Coronary artery (tissue), 2 donors: ENCODE measurements around the gene LENG8.
"Not testable (repeated sequence)": the region's sequence is repeated elsewhere in the genome, so short reads cannot be mapped to it uniquely, and the experiment has no call there.

Experiments
- DNase-seq: peaks from one replicate; pipeline ENCODE4 v3.0.0-alpha.2; 2017; ENCODE audit warnings: low spot score
- H3K27ac ChIP-seq, 2 donors: fragments of 200-600 bp; sonication (generic); one replicate each; pipeline ENCODE4 v1.5.1; 2016 to 2019
- H3K4me3 ChIP-seq: fragments of 200-600 bp; sonication (generic); 2 replicates; pipeline ENCODE4 v1.5.1; 2016; ENCODE audit warnings: mild to moderate bottlenecking, moderate library complexity
- TF ChIP-seq, protein P1 (sequence below): fragments of 200-600 bp; sonication (generic); IDR thresholded peaks from one replicate; pipeline ENCODE4 v1.5.1; 2019; ENCODE audit warnings: antibody characterized with exemption

The LENG8 gene

DNA sequence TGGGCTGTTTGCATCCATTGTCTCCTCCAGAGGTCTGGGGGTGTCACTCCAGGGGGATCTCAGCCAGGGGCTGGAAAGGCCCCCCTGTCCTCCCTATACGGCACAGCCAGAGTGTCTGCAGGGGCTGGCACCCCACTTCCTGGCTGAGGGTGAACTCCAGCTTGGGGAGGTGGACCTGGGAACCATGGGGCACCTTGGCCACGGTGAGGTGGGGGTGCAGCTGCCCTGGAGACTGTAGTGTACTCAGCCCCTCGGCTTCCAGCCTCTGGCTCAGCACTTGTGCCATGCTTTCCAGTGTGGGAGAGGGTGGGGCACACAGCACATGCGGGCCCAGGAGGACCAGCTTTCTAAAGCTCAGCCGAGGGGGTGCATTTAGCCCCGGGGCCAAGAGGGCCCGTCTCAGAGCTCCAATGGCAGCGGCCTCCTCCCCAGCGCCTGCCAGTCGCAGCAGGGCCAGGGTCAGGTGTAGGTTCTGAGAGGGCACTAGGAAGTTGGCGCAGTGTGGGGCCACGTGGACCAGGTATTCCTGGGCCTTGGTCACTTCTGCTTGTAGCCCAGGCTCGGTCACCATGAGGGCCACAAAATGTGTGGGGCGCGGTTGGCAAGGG lies 13.2 kb downstream of the LENG8 start:
- peak overlapping the region; percentile 88 to 100 for H3K27ac ChIP-seq
- DNase-seq = no peak
- H3K4me3 ChIP-seq = peak overlapping the region; percentile 90
- TF ChIP-seq, protein P1, sequence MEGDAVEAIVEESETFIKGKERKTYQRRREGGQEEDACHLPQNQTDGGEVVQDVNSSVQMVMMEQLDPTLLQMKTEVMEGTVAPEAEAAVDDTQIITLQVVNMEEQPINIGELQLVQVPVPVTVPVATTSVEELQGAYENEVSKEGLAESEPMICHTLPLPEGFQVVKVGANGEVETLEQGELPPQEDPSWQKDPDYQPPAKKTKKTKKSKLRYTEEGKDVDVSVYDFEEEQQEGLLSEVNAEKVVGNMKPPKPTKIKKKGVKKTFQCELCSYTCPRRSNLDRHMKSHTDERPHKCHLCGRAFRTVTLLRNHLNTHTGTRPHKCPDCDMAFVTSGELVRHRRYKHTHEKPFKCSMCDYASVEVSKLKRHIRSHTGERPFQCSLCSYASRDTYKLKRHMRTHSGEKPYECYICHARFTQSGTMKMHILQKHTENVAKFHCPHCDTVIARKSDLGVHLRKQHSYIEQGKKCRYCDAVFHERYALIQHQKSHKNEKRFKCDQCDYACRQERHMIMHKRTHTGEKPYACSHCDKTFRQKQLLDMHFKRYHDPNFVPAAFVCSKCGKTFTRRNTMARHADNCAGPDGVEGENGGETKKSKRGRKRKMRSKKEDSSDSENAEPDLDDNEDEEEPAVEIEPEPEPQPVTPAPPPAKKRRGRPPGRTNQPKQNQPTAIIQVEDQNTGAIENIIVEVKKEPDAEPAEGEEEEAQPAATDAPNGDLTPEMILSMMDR = no peak

DNA sequence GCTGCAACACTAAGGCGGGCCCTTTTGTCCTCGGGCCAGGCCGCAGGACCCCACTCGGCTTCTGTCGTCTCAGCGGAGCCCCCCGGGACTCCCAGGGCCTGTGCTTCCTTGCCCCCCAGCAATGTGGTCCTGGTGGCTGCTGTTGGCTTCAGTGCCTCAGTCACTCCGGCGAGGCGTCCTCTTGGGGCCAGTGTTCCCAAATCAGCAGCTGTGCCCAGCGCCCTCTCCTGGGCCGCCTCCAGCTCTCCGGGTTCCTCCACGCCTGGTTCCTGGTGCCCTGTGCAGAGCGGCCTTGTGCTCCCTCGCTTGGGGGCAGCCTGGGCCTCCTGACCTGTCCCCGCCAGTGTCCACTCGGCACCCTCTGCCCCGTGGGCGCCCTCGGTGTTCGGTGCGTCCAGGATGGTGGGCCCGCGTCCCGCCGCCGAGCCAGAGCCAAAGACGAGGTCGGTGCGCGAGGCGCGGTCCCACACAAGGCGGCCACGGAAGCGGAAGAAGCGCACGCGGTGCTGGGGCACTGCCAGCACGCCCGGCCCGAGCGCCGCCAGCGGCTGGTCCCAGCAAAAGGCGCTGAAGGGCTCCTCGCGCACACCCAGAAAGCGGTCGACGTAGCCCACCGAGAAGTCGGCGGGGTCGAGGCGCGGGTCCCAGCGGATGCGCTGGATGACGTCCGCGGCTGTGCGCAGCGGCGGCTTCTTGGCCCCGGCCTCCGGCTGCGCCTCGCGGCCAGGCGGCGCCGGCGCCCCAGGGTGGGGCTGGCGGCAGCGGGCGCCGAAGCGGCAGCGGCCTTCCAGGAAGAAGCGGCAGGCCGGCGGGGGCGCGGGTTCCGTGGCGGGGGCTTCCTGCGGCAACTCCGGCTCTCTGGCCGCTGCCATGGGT lies 13.9 kb downstream of the LENG8 start:
- peak overlapping the region; percentile 90 for H3K4me3 ChIP-seq
- peak; percentile 92 for DNase-seq
- peak overlapping the region; percentile 88 to 100 for H3K27ac ChIP-seq
- TF ChIP-seq, protein P1 = no peak

DNA sequence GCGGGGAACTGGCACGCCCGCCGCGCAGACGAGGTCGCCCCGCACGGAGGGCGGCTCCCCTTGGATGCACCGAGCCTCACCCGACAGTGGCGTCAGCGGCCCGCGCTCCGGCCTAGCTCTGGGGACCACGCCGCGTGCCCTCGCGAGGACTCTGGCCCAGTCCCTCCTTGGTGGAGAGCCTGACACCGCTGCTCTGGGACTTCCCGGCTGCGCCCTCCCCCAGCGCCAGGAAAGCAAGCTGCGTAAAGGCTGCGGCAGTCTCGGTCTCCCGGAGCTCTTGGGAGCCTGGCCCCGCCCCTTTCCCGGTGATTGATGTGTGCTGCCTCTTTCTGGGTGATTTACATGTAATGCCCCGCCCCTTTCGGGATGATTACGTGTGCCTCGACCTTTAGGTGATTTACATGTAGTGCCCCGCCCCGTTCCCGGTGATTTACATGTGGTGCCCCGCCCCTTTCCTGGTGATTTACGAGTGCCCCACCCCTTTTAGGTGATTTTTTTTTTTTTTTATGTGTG lies 14.6 kb downstream of the LENG8 start, which contains the start of gene LENG9:
Gene LENG9, minus strand, starts transcription at position 248 of the 513 bp plus-strand sequence. CDS start 252 bp downstream, outside the sequence.
- H3K4me3 ChIP-seq = peak within 1 kb of the TSS; percentile 90
- TF ChIP-seq, protein P1 = no peak
- peak; percentile 99 for DNase-seq
- peak within 1 kb of the TSS; percentile 88 to 100 for H3K27ac ChIP-seq

DNA sequence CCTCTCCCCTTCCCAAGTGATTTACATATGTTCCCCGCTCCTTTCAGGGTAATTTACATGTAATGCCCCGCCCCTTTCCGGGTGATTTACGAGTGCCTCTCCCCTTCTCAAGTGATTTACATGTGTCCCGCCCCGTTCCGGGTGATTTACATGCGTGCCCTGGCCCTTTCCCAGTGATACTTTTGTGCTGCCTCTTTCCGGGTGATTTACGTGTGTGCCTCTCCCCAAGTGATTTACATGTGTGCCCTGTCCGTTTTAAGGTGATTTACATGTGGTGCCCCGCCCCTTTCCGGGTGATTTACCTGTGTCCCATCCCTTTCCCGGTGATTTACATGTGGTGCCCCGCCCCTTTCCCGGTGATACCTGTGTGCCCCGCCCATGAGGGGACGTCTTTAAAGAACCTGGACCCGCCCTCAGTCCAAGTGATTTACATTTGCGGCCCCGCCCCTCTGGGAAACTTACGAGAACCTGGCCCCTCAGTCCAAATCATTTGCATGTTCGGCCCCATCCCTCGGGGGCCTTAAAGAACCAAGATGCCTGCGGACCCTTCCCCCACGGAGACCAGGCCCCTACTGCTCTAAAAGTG lies 15.1 kb downstream of the LENG8 start:
- DNase-seq = peak; percentile 93
- H3K27ac ChIP-seq = peak overlapping the region; percentile 88 to 100
- TF ChIP-seq, protein P1 = no peak
- H3K4me3 ChIP-seq = peak overlapping the region; percentile 90

DNA sequence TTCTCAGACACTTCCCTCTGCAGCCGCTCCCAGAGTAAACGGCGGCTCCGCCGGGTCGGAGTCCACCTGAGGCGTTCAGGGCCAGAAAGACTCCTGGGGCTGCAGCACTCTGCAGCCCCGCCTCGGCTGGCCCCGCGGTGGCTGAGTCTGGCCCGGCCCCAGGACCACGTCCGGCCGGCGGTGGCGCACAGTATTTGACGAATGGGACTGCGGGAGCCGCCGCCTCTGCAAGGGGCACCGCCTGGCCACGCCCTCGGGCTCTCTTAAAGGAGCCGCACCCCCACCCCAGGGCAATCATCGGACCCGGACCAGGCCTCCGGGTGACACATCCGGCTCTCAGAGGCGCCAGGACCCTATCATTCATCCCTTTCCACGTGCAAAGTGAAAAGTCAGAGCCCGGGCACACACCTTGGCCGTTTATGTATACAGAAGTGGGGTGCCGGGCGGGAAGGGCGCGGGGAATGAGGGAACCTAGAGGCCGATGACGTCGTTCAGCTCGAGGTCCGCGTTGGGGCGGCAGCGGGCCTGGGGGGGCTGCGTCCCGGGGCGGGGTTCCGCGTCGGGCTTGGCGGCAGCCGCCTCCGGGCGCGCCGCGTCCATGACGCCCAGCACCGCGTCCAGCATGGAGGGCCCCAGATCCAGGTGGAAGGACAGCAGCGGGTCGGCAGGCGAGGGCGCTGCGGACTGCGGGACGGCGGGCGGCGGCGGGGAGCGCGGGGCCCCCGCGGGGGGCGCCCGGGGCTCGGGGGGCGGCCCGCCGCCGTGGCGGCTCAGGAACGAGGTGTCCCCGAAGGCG lies 15.8 kb downstream of the LENG8 start:
- TF ChIP-seq, protein P1 = no peak
- Histone ChIP-seq H3K27ac (peak overlapping the region; percentile 88 to 100), H3K4me3 (peak overlapping the region; percentile 90)
- peak; percentile 95 for DNase-seq

DNA sequence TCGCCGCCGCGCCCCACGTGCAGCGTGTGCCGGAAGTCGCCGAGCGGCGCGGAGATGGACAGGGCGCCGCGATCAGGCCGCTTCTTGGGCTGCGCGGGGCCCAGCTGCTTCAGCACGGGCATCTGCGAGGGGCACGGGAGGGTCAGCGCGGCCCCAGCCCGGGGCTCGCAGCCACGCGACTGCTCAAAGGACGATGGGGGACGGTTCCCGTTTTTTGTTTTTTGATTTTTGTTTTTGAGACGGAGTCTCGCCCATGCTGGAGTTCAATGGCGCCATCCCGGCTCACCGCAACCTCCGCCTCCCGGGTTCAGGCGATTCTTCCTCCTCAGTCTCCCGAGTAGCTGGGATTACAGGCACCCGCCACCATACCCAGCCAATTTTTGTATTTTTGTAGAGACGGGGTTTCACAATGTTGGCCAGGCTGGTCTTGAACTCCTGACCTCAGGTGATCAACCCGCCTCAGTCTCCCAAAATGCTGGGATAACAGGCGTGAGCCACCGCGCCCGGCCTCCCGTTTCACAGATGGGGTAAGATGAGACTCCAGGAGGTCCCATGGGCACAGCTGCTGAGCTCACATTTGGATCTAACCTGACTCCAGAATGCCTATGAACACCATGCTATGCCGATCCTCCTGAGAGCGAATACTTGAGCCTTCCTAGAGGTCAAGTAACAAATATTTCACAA lies 16.6 kb downstream of the LENG8 start:
- peak; percentile 78 for DNase-seq

DNA sequence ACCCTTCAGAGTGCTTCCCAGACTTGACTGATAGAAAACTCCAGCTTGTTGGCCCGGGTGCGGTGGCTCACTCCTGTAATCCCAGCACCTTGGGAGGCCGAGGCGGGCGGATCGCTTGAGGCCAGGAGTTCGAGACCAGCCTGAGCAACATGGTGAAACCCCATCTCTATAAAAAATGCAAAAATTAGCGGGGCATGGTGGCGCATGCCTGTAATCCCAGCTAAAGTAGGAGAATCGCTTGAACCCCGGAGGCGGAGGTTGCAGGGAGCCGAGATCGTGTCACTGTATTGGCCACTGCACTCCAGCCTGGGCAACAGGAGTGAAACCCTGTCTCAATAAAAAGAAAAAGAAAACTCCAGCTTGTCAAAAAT lies 17.1 kb downstream of the LENG8 start:
- H3K4me3 ChIP-seq, H3K27ac ChIP-seq, DNase-seq: not testable (repeated sequence)

More for the DNA sequence above, 16.6 kb downstream of the LENG8 start:
- Histone ChIP-seq H3K4me3 (peak overlapping the region; percentile 90), H3K27ac (peak overlapping the region in 1 of 2 donors; percentile 100)
- TF ChIP-seq, protein P1 = no peak
